ENCODE data around the gene SMARCE1. TPM values are rescaled to one million over a fixed set of nuclear protein-coding genes. Genes with fewer than 3 reads are reported as not detected.

The SMARCE1 gene
- polyA plus RNA-seq, 1 donor (not counting 4 experiments of a cell fraction or from before 2014, with no cell fraction given) = 60.6 TPM

DNA sequence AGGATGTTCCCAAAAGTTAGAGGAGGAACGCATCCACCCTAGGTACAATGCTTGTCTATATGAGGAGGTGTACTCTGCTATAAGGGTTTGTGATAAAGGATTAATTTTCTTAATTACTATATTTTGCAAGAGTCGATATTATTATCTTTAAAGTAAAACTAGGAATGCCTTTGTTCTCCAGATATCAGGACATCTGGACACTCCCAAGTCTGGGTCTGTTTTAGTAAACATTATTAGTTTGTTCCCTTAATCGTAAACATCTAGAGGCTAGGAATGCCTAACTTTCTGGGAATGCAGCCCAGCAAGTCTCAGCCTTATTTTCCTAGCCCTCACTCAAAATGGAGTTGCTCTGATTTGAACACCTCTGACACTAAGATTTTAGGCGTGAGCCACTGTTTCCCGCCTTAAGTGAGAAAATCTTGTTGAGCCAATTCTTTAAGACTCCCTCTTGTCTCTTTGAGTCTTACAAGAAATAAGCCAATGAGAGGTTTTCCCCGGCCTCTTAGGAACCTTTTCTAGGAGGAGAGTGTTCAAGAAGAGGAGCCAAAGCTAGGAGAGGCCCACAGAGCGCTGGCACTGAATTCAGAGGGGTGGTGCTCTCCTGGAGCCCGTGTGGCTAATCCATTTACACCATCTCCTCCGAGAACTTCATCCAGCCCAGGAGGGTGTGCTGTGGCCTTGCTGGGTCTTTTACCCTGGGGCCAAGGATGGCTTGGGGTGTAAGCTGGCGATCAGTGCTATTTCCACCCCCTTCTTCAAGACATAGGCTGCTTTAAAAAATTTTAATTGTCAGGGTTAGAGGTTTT, 40.9 kb downstream of the SMARCE1 start:
- dilution Hi-C loops (cut with MboI; ENCODE audit: extremely low pct_ligation_motif_present, low sequenced_read_pairs) = no loop called here
- Histone ChIP-seq H3K9me1 (ENCODE audit: control insufficient read depth, extremely low read depth, insufficient read depth, low read length) (no peaks in the 10 kb centered on the region), H3K27me3 (ENCODE audit: control insufficient read depth, extremely low read depth, insufficient read depth, low read length) (peaks cover 35% of the 10 kb centered on the region), H3K4me2 (ENCODE audit: control insufficient read depth, extremely low read depth, insufficient read depth, low read depth, low read length) (no peak overlapping the region), H3K27ac (ENCODE audit: control insufficient read depth, insufficient read depth, low read length) (no peak overlapping the region), H3K9me3 (ENCODE audit: control insufficient read depth, low read depth, low read length) (no peaks in the 10 kb centered on the region), H3K36me3 (ENCODE audit: control insufficient read depth in 2 of 2, extremely low read depth in 1 of 2, insufficient read depth in 2 of 2, low read length in 2 of 2) (no peaks in the 10 kb centered on the region), H3K4me1 (ENCODE audit: control insufficient read depth, extremely low read depth, insufficient read depth, low read length) (no peaks in the 10 kb centered on the region), H2AFZ (ENCODE audit: control insufficient read depth, low read length) (no peak overlapping the region), H3K9ac (ENCODE audit: control insufficient read depth, extremely low read depth, insufficient read depth, low read length) (no peak overlapping the region), H3K79me2 (ENCODE audit: control insufficient read depth, insufficient read depth, low read length) (no peaks in the 10 kb centered on the region), H3K4me3 (ENCODE audit: control insufficient read depth in 2 of 3, extremely low read depth in 1 of 3, insufficient read depth in 2 of 3, low read depth in 1 of 3, low read length in 3 of 3) (no peak overlapping the region), H4K20me1 (ENCODE audit: control insufficient read depth, extremely low read depth, insufficient read depth, low read length) (no peaks in the 10 kb centered on the region)
- no peak for TF ChIP-seq EZH2 (IDR thresholded peaks at IDR 0.05; ENCODE audit: low read length)
- TF ChIP-seq, protein P1, sequence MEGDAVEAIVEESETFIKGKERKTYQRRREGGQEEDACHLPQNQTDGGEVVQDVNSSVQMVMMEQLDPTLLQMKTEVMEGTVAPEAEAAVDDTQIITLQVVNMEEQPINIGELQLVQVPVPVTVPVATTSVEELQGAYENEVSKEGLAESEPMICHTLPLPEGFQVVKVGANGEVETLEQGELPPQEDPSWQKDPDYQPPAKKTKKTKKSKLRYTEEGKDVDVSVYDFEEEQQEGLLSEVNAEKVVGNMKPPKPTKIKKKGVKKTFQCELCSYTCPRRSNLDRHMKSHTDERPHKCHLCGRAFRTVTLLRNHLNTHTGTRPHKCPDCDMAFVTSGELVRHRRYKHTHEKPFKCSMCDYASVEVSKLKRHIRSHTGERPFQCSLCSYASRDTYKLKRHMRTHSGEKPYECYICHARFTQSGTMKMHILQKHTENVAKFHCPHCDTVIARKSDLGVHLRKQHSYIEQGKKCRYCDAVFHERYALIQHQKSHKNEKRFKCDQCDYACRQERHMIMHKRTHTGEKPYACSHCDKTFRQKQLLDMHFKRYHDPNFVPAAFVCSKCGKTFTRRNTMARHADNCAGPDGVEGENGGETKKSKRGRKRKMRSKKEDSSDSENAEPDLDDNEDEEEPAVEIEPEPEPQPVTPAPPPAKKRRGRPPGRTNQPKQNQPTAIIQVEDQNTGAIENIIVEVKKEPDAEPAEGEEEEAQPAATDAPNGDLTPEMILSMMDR (optimal IDR thresholded peaks at IDR 0.05 in 1 of 3, IDR thresholded peaks at IDR 0.05 in 1 of 3, conservative IDR thresholded peaks at IDR 0.05 in 1 of 3; ENCODE audit: extremely low read depth in 1 of 3, insufficient read depth in 2 of 3, low read length in 3 of 3) = no peak
- FAIRE-seq = no peak
- no peak for DNase-seq (ENCODE audit: low read depth, low spot score)

DNA sequence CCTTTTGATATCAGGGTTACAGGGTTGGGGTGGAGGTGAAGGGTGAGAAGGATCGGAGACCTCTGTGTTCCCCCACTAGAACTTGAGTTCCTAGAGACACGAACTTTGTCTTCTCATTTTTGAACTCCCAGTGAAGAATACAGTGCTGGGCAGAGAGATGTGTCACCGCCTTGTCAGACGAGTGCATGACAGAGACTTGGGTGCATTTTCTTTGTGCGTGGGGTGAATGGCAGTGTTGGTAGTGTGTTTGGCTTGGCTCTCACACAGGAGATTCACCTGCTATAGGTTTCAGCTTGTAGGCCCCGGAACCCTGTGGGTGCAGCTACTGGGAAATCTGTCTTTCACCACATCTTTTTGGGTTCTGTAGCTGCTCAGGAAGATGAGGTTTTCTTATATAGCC, 42.3 kb downstream of the SMARCE1 start:
- Histone ChIP-seq H3K4me1 (ENCODE audit: control insufficient read depth, extremely low read depth, insufficient read depth, low read length) (no peaks in the 10 kb centered on the region), H2AFZ (ENCODE audit: control insufficient read depth, low read length) (no peak overlapping the region), H3K9me1 (ENCODE audit: control insufficient read depth, extremely low read depth, insufficient read depth, low read length) (no peaks in the 10 kb centered on the region), H3K79me2 (ENCODE audit: control insufficient read depth, insufficient read depth, low read length) (no peaks in the 10 kb centered on the region), H3K9me3 (ENCODE audit: control insufficient read depth, low read depth, low read length) (no peaks in the 10 kb centered on the region), H3K4me3 (ENCODE audit: control insufficient read depth in 2 of 3, extremely low read depth in 1 of 3, insufficient read depth in 2 of 3, low read depth in 1 of 3, low read length in 3 of 3) (no peak overlapping the region), H3K4me2 (ENCODE audit: control insufficient read depth, extremely low read depth, insufficient read depth, low read depth, low read length) (no peak overlapping the region), H4K20me1 (ENCODE audit: control insufficient read depth, extremely low read depth, insufficient read depth, low read length) (no peaks in the 10 kb centered on the region), H3K27ac (ENCODE audit: control insufficient read depth, insufficient read depth, low read length) (no peak overlapping the region), H3K9ac (ENCODE audit: control insufficient read depth, extremely low read depth, insufficient read depth, low read length) (no peak overlapping the region), H3K27me3 (ENCODE audit: control insufficient read depth, extremely low read depth, insufficient read depth, low read length) (peaks cover 22% of the 10 kb centered on the region), H3K36me3 (ENCODE audit: control insufficient read depth in 2 of 2, extremely low read depth in 1 of 2, insufficient read depth in 2 of 2, low read length in 2 of 2) (no peaks in the 10 kb centered on the region)
- FAIRE-seq = no peak
- DNase-seq (ENCODE audit: low read depth, low spot score) = no peak
- dilution Hi-C loops (cut with MboI; ENCODE audit: extremely low pct_ligation_motif_present, low sequenced_read_pairs) = no loop called here
- TF ChIP-seq, protein P1 (optimal IDR thresholded peaks at IDR 0.05 in 1 of 3, IDR thresholded peaks at IDR 0.05 in 1 of 3, conservative IDR thresholded peaks at IDR 0.05 in 1 of 3; ENCODE audit: extremely low read depth in 1 of 3, insufficient read depth in 2 of 3, low read length in 3 of 3) = no peak
- no peak for TF ChIP-seq EZH2 (IDR thresholded peaks at IDR 0.05; ENCODE audit: low read length)
